DMS53 treated with DMSO at 0.1 percent for 48 hours (cell line): ENCODE measurements around the gene ZBTB42.
"Not testable (repeated sequence)": the region's sequence is repeated elsewhere in the genome, so short reads cannot be mapped to it uniquely, and the experiment has no call there.

ENCODE experiments used
- DNase-seq: peaks from one replicate; lab custom pipeline; 2025; ENCODE audit not compliant: unreplicated experiment; lab: John Stamatoyannopoulos, UW

Gene ZBTB42

DNA sequence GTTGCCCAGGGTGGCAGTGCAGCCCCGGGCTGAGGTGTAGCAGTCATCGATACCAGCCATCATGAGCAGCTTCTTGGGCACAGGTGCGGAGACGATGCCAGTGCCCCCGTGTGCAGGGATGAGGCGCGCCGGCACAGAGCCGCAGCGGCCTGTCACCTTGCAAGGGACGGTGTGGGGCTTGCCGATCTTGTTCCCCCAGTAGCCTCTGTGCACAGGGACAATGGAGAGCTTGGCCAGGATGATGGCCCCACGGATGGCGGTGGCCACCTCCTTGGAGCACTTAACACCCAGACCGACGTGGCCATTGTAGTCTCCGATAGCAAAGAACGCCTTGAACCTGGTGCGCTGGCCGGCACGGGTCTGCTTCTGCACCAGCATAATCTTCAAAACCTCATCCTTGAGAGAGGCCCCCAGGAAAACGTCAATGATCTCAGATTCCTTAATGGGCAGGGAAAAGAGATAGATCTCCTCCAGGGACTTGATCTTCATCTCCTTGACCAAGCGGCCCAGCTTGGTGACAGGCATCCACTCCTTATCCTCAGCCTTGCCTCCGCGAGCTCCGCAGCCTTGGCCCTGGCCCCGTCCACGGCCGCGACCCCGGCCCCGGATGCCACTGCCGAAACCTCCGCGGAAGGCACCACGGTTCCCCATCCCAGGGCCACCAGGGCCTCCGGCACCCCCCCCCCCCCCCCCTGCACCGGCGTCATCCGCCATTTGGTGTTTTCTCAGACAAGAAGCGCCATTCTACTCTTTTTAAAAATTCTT, 35.5 kb downstream of the ZBTB42 start:
- DNase-seq: not testable (repeated sequence)

GRCh38 chr14:104841730-104842129, 40.8 kb downstream of the ZBTB42 start:
- no peak for DNase-seq

DNA sequence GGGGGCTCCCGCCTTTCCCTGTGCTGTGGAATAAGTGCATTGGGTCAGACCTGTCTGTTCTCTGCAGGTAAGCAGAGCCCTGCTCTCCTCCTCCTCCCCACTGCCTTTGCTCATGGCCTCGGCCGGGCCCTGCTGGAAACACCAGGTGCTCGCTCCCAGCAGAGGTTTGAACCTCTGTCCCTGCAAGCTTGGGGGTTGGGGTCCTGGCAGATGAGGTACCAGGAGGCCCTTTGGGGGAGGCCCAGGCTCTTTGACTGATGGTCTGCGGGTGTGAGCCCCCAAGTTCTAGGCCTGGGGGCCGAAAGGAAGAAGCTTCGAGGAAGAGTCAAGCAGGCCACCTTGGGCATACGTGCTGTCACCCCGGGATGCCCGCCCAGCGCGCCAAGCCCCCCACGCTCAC, 42.1 kb downstream of the ZBTB42 start:
- no peak for DNase-seq

DNA sequence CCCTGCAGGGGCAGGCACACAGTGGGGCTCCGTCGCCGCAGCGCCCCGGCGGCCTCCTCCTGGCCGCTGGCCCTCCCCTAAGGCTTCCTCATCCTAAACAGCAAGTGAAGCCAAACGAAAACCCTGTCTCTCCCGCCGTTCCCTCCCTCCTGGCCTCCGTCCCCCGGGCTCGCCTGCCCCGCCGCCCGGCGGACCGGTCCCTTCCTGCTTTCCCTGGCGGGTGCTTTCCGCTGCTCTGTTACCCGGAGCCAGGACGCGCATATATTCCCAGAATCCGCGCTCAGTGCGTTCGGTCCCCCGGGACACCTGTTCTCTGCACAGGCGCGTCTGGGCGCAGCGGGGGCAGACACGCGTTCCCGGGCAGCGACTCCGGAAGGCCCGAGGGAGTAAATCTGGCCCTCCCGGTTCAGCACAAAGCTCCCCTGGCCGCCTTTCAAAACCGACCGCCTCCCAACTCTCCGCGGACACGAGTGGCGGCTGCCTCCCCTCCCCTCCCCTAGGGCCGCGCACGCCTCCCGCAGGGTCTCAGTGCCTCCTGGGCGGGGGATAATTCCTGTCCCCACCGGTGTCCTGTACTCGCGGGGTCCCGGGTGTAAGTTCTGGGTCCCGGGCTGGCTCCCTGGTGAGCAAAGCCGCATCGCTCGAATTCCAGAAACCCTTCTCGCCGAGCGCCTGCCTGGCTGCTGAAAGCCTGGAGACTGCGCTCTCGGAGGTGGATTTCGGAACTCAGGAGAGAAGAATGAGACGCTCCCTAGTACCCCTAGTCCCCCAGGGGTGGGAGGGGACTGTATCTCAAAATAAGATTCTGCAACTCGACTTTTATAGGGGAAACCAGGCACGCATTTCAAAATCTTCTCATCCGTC, 42.8 kb downstream of the ZBTB42 start:
- DNase-seq: no peak

GRCh38 chr14:104844306-104845032, 43.6 kb downstream of the ZBTB42 start:
- DNase-seq: no peak

- DNase-seq: no peak
These were observed 44.2 kb downstream of the ZBTB42 start for GRCh38 chr14:104845033-104845666.

- DNase-seq: no peak
These were observed 45.0 kb downstream of the ZBTB42 start for GRCh38 chr14:104845834-104846441.

GRCh38 chr14:104852280-104852663, 51.4 kb downstream of the ZBTB42 start:
- no peak for DNase-seq
